Head of caudate nucleus (tissue), 42 donors: Measurements from ENCODE around the gene FAAP100.

Source experiments
- DNase-seq, 42 donors: peaks; one replicate each; pipeline versions ENCODE4 v3.0.0 to v3.0.0-alpha.2; 2020 to 2021; ENCODE audit warnings: mixed read lengths in 7 of 42
- intact Hi-C: fragments of 100-400 bp; cut with DNase I; formaldehyde crosslinking; loops from one replicate; pipeline ENCODE4 v1.15.0; 2022

Gene FAAP100

GRCh38 chr17:81558941-81559806, 7.0 kb upstream of the FAAP100 start:
- intact Hi-C loops: no loop called here
- DNase-seq: no peak

- no peak for DNase-seq
- intact Hi-C loops: no loop called here
Measured at GRCh38 chr17:81558115-81558468, 5.9 kb upstream of the FAAP100 start.

- intact Hi-C loops: no loop called here
- no peak for DNase-seq
Measured at GRCh38 chr17:81557276-81558114, 5.3 kb upstream of the FAAP100 start.

- intact Hi-C loops: no loop called here
- no peak for DNase-seq
Measured at GRCh38 chr17:81556863-81557262, 4.7 kb upstream of the FAAP100 start.

GRCh38 chr17:81556175-81556691, 4.1 kb upstream of the FAAP100 start:
- no peak for DNase-seq
- intact Hi-C loops: no loop called here

GRCh38 chr17:81553616-81554181, 1.5 kb upstream of the FAAP100 start:
- DNase-seq: no peak
- intact Hi-C loops: loop anchor here (5.0 kb wide), 1 partner anchor 41 kb away; the partner anchor contains the start of gene ACTG1

- intact Hi-C loops: loop anchor here (5.0 kb wide), 1 partner anchor 41 kb away; the partner anchor contains the start of gene ACTG1
- peak in 37 of 42 donors; percentile 14 to 64 (median 43) for DNase-seq
Measured at GRCh38 chr17:81553018-81553615, 964 bp upstream of the FAAP100 start.

- intact Hi-C loops: loop anchor here (5.0 kb wide), 1 partner anchor 39 kb away; the partner anchor contains the start of gene ACTG1
Measured at GRCh38 chr17:81551458-81552243, 502 bp downstream of the FAAP100 start.

GRCh38 chr17:81550830-81551457, 1.2 kb downstream of the FAAP100 start:
- no peak for DNase-seq
- intact Hi-C loops: loop anchor here (5.0 kb wide), 1 partner anchor 39 kb away; the partner anchor contains the start of gene ACTG1

More at GRCh38 chr17:81551458-81552243, 502 bp downstream of the FAAP100 start:
- DNase-seq: peak in 3 of 42 donors; percentile 15 to 22 (median 16)

- DNase-seq: no peak
- intact Hi-C loops: loop anchor here (5.0 kb wide), 1 partner anchor 38 kb away; the partner anchor contains the start of gene ACTG1
Measured at GRCh38 chr17:81550285-81550684, 1.9 kb downstream of the FAAP100 start.

- intact Hi-C loops: loop anchor here (5.0 kb wide), 1 partner anchor 38 kb away; the partner anchor contains the start of gene ACTG1
- DNase-seq: no peak
Measured at GRCh38 chr17:81549826-81550225, 2.3 kb downstream of the FAAP100 start.

GRCh38 chr17:81549031-81549557, 3.1 kb downstream of the FAAP100 start:
- no peak for DNase-seq
- intact Hi-C loops: no loop called here

GRCh38 chr17:81547614-81547982, 4.6 kb downstream of the FAAP100 start:
- DNase-seq: no peak
- intact Hi-C loops: no loop called here

GRCh38 chr17:81546906-81547613, 5.1 kb downstream of the FAAP100 start:
- DNase-seq: no peak
- intact Hi-C loops: no loop called here

GRCh38 chr17:81545160-81545949, 6.8 kb downstream of the FAAP100 start:
- intact Hi-C loops: no loop called here
- no peak for DNase-seq
